HCT116 (cell line): ENCODE results near the gene MMP25. TPM values are rescaled to one million over a fixed set of nuclear protein-coding genes. Genes with fewer than 3 reads are reported as not detected.

Experiments used
- ATAC-seq: fragments of 200-7000 bp; cut with Tn5 transposase; 2 replicates; pipeline ENCODE4 v1.9.1; 2020; ENCODE audit warnings: mild to moderate bottlenecking, moderate library complexity
- BruUV-seq: library from RNA; stranded (reverse); fragments of 400-500 nt; replicated peaks from 2 replicates; lab custom pipeline; 2021; lab: Mats Ljungman, UMichigan
- CTCF ChIA-PET: fragments of 300-600 bp; sonication (Branson Sonifier 250); formaldehyde crosslinking; loops from one replicate; lab custom pipeline; 2021; ENCODE audit warnings: antibody characterized with exemption; lab: Charles Lee
- POLR2A ChIA-PET: fragments of 300-600, 350-600 bp; sonication (Branson Sonifier 250); formaldehyde crosslinking; loops from one replicate; lab custom pipeline; 2021; ENCODE audit warnings: antibody characterized with exemption; lab: Charles Lee
- RAD21 ChIA-PET, 2 experiments: fragments of 300-600 bp; sonication (Branson Sonifier 250); formaldehyde crosslinking; loops; one replicate each; lab custom pipeline; 2023; ENCODE audit warnings: low total read pairs in 2 of 2; ENCODE audit not compliant: uncharacterized antibody in 2 of 2, unreplicated experiment in 2 of 2, low non-redundant PET in 1 of 2; lab: Charles Lee
- DNase-seq: peaks from one replicate; pipeline ENCODE4 v3.0.0-alpha.2; 2010; ENCODE audit warnings: low read depth, low spot score
- H2AFZ ChIP-seq: fragments of 200-600 bp; shearing (Covaris generic), sonication (generic); 2 replicates; pipeline ENCODE4 v1.6.1; 2017; ENCODE audit warnings: low read depth, mixed run types, mixed read lengths, antibody characterized with exemption, low read length; ENCODE audit not compliant: poor library complexity, severe bottlenecking
- H3K27ac ChIP-seq: 2 replicates; pipeline ENCODE4 v1.5.1; 2012; ENCODE audit warnings: low read depth, low read length
- H3K27me3 ChIP-seq: fragments of 200-600 bp; sonication (generic); 2 replicates; pipeline ENCODE4 v1.6.1; 2016; ENCODE audit warnings: mixed run types, low read length, mixed read lengths; ENCODE audit not compliant: insufficient read depth
- H3K36me3 ChIP-seq, 2 experiments: fragments of 200-500 bp in 1 of 2; fragments of 200-600 bp in 1 of 2; sonication (Bioruptor generic) in 1 of 2; sonication (generic) in 1 of 2; 2 replicates each; pipeline versions ENCODE4 v1.5.1 to v1.6.1; 2014 to 2016; ENCODE audit warnings: low read length in 2 of 2, inconsistent platforms in 1 of 2, mixed read lengths in 1 of 2, mixed run types in 1 of 2; ENCODE audit not compliant: insufficient read depth in 2 of 2, control insufficient read depth in 1 of 2
- H3K4me1 ChIP-seq, 2 experiments: fragments of 200-600 bp in 1 of 2; sonication (generic) in 1 of 2; 2 replicates each; pipeline versions ENCODE4 v1.5.1 to v1.6.1; 2012 to 2017; ENCODE audit warnings: low read length in 2 of 2, inconsistent platforms in 1 of 2, mild to moderate bottlenecking in 1 of 2, mixed read lengths in 1 of 2, mixed run types in 1 of 2, moderate library complexity in 1 of 2; ENCODE audit not compliant: insufficient read depth in 2 of 2, control insufficient read depth in 1 of 2
- H3K4me2 ChIP-seq: fragments of 200-600 bp; sonication (generic); 2 replicates; pipeline ENCODE4 v1.6.1; 2017; ENCODE audit warnings: mixed run types, low read length, mixed read lengths
- H3K4me3 ChIP-seq, 2 experiments: fragments of 200-600 bp in 1 of 2; sonication (generic) in 1 of 2; replicated peaks in 1 of 2; 2 replicates each; pipeline ENCODE4 v1.5.1; 2011 to 2016; ENCODE audit warnings: low read length in 2 of 2, control low read depth in 1 of 2, low read depth in 1 of 2, mild to moderate bottlenecking in 1 of 2, mixed read lengths in 1 of 2, mixed run types in 1 of 2
- H3K79me2 ChIP-seq: fragments of 200-600 bp; sonication (generic); 2 replicates; pipeline ENCODE4 v1.6.1; 2017; ENCODE audit warnings: mild to moderate bottlenecking, mixed run types, low read length, moderate library complexity, mixed read lengths; ENCODE audit not compliant: insufficient read depth
- H3K9ac ChIP-seq: fragments of 200-600 bp; sonication (generic); 2 replicates; pipeline ENCODE4 v1.6.1; 2016; ENCODE audit warnings: low read length, mixed read lengths
- H3K9me2 ChIP-seq: fragments of 200-600 bp; sonication (generic), shearing (Covaris generic); 2 replicates; pipeline ENCODE4 v1.6.1; 2017; ENCODE audit warnings: mixed run types, mild to moderate bottlenecking, moderate library complexity; ENCODE audit not compliant: insufficient read depth
- H3K9me3 ChIP-seq, 2 experiments: fragments of 200-500 bp in 1 of 2; fragments of 200-600 bp in 1 of 2; sonication (Bioruptor generic) in 1 of 2; sonication (generic) in 1 of 2; 2 replicates each; pipeline ENCODE4 v1.6.1; 2014 to 2017; ENCODE audit warnings: low read length in 2 of 2, mixed read lengths in 2 of 2, inconsistent platforms in 1 of 2, low read depth in 1 of 2, mild to moderate bottlenecking in 1 of 2, mixed run types in 1 of 2, moderate library complexity in 1 of 2; ENCODE audit not compliant: control insufficient read depth in 1 of 2, insufficient read depth in 1 of 2
- H4K20me1 ChIP-seq: fragments of 200-600 bp; sonication (generic), shearing (Covaris generic); 2 replicates; pipeline ENCODE4 v1.6.1; 2017; ENCODE audit warnings: mixed run types, mild to moderate bottlenecking, moderate library complexity; ENCODE audit not compliant: insufficient read depth
- CEBPB ChIP-seq: IDR thresholded peaks from 2 replicates; pipeline ENCODE4 v1.6.1; 2012; ENCODE audit warnings: low read depth
- EGR1 ChIP-seq: IDR thresholded peaks from 2 replicates; pipeline ENCODE4 v1.6.1; 2012; ENCODE audit warnings: low read depth
- ELF1 ChIP-seq: IDR thresholded peaks from 2 replicates; pipeline ENCODE4 v1.6.1; 2012; ENCODE audit warnings: low read depth, borderline replicate concordance
- EZH2 ChIP-seq: fragments of 200-600 bp; sonication (generic); IDR thresholded peaks from 2 replicates; pipeline ENCODE4 v1.6.1; 2017; ENCODE audit warnings: antibody characterized with exemption, mixed run types
- EZH2phosphoT487 ChIP-seq: fragments of 200-600 bp; IDR thresholded peaks from 2 replicates; pipeline ENCODE4 v1.6.1; 2018; ENCODE audit warnings: antibody characterized with exemption, borderline replicate concordance
- FOSL1 ChIP-seq: IDR thresholded peaks from 2 replicates; pipeline ENCODE4 v1.6.1; 2012; ENCODE audit warnings: low read depth
- JUND ChIP-seq: IDR thresholded peaks from 2 replicates; pipeline ENCODE4 v1.6.1; 2012
- POLR2AphosphoS5 ChIP-seq: IDR thresholded peaks from 2 replicates; pipeline ENCODE4 v1.6.1; 2011; ENCODE audit warnings: mild to moderate bottlenecking, low read depth, low read length, moderate library complexity
- RAD21 ChIP-seq: IDR thresholded peaks from 2 replicates; pipeline ENCODE4 v1.6.1; 2012; ENCODE audit warnings: low read depth, mild to moderate bottlenecking
- SIN3A ChIP-seq: IDR thresholded peaks from 2 replicates; pipeline ENCODE4 v1.6.1; 2012; ENCODE audit warnings: low read depth
- SP1 ChIP-seq: IDR thresholded peaks from 2 replicates; pipeline ENCODE4 v1.6.1; 2012; ENCODE audit warnings: low read depth
- SRF ChIP-seq: IDR thresholded peaks from 2 replicates; pipeline ENCODE4 v1.6.1; 2012; ENCODE audit warnings: low read depth
- TCF7L2 ChIP-seq: IDR thresholded peaks from 2 replicates; pipeline ENCODE4 v1.7.0; 2011; ENCODE audit warnings: borderline replicate concordance, inconsistent platforms; ENCODE audit not compliant: insufficient read depth, insufficient read length; ENCODE audit errors: extremely low read depth
- YY1 ChIP-seq: IDR thresholded peaks from 2 replicates; pipeline ENCODE4 v1.6.1; 2011; ENCODE audit warnings: low read length, low read depth, moderate library complexity, mild to moderate bottlenecking; ENCODE audit not compliant: insufficient replicate concordance; ENCODE audit errors: extremely low read depth
- ZFX ChIP-seq: fragments of 450-650 bp; IDR thresholded peaks from 2 replicates; pipeline ENCODE4 v1.6.1; 2017
- intact Hi-C: fragments of 100-400 bp; cut with micrococcal nuclease; formaldehyde crosslinking; loops from 2 replicates; pipeline ENCODE4 v1.10.0; 2022
- total RNA-seq: library from RNA; stranded (reverse); gene quantifications from one replicate; pipeline ENCODE4 v1.2.1, GENCODE V29; 2021; ENCODE audit not compliant: unreplicated experiment
- TF ChIP-seq, protein P1 (sequence below): IDR thresholded peaks from 2 replicates; pipeline ENCODE4 v1.6.1; 2012
- TF ChIP-seq, protein P2 (sequence below): IDR thresholded peaks from 2 replicates; pipeline ENCODE4 v1.6.1; 2012
- TF ChIP-seq, protein P3 (sequence below): IDR thresholded peaks from 2 replicates; pipeline ENCODE4 v1.6.1; 2012; ENCODE audit warnings: low read depth
- TF ChIP-seq, protein P4 (sequence below): IDR thresholded peaks from 2 replicates; pipeline ENCODE4 v1.6.1; 2011; ENCODE audit warnings: mild to moderate bottlenecking, low read length, moderate library complexity; ENCODE audit not compliant: insufficient replicate concordance; ENCODE audit errors: extremely low read depth
- TF ChIP-seq, protein P5 (sequence below), 3 experiments: fragments of 200-600 bp in 1 of 3; sonication (generic) in 1 of 3; IDR thresholded peaks in 2 of 3; conservative IDR thresholded peaks in 1 of 3; 2 replicates each; pipeline ENCODE4 v1.5.1; 2012 to 2017; ENCODE audit warnings: low read depth in 2 of 3, low read length in 2 of 3, antibody characterized with exemption in 1 of 3, borderline replicate concordance in 1 of 3, control low read depth in 1 of 3, mild to moderate bottlenecking in 1 of 3, mixed read lengths in 1 of 3, mixed run types in 1 of 3, moderate library complexity in 1 of 3; ENCODE audit not compliant: insufficient read depth in 1 of 3

MMP25 gene
- total RNA-seq, 1 experiment from 2014 or later, result 2.5 TPM

DNA sequence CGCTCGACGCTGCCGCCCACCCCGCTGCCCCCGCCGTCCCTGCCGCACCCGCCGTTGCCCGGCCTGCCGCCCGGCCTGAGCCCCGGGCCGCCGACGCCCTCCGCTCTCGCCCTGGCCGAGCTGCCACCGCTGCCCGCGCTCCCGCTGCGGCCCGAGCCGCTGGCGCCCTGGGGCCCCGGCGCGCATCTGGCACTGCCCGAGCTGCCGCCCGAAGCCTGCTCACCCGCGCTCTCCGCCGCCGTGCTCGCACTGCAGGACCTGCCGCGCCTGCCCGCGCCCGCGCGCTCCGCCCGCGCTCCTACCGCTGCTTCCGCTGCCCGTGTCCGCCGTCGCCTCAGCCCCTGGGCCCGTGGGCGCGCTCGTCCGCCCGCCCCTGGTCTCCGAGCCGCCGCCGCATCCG lies 42.0 kb upstream of the MMP25 start:
- H3K27me3 ChIP-seq, result no peaks in the 10 kb centered on the region
- H2AFZ ChIP-seq, result no peak overlapping the region
- H4K20me1 ChIP-seq, result no peaks in the 10 kb centered on the region
- no TSS peak for BruUV-seq
- peak overlapping the region in 1 of 2 experiments; percentile 20; a peak in 1 of 4 replicates for H3K4me3 ChIP-seq
- H3K9me2 ChIP-seq, result no peaks in the 10 kb centered on the region
- no peaks in the 10 kb centered on the region for H3K36me3 ChIP-seq
- intact Hi-C loops, result loop anchor here (2.0 kb wide), 1 partner anchor 20 kb away; the partner anchor contains the start of gene THOC6
- DNase-seq (no peak), ATAC-seq (peak; percentile 31)
- peaks cover 29 to 52% of the 10 kb centered on the region in 2 experiments for H3K4me1 ChIP-seq
- no peak overlapping the region for H3K9ac ChIP-seq
- no peak overlapping the region for H3K4me2 ChIP-seq
- ChIA-PET POLR2A (interaction anchor here (0.8 to 11.4 kb wide), 4 partner anchors 10 to 39 kb away, joined by 3 to 188 read pairs (median 4); partner anchors contain the start of genes CLDN6, HCFC1R1, THOC6 and TNFRSF12A), RAD21 (interaction anchor here (1.0 to 1.4 kb wide), 2 partner anchors 23 to 24 kb away, joined by 4 to 7 read pairs; no protein-coding TSS in a partner anchor), CTCF (interaction anchor here (0.9 to 3.0 kb wide), 4 partner anchors 16 to 28 kb away, joined by 4 to 29 read pairs (median 13); partner anchors contain the start of genes HCFC1R1, THOC6 and TNFRSF12A)
- H3K27ac ChIP-seq, result no peak overlapping the region
- H3K9me3 ChIP-seq, result no peaks in the 10 kb centered on the region
- TF ChIP-seq, protein P1, sequence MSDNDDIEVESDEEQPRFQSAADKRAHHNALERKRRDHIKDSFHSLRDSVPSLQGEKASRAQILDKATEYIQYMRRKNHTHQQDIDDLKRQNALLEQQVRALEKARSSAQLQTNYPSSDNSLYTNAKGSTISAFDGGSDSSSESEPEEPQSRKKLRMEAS, result no peak
- TF ChIP-seq YY1, result no peak
- TF ChIP-seq JUND, result no peak
- no peak for TF ChIP-seq SIN3A
- no peak for TF ChIP-seq EGR1
- TF ChIP-seq, protein P2, sequence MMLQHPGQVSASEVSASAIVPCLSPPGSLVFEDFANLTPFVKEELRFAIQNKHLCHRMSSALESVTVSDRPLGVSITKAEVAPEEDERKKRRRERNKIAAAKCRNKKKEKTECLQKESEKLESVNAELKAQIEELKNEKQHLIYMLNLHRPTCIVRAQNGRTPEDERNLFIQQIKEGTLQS, result no peak
- TF ChIP-seq, protein P3, sequence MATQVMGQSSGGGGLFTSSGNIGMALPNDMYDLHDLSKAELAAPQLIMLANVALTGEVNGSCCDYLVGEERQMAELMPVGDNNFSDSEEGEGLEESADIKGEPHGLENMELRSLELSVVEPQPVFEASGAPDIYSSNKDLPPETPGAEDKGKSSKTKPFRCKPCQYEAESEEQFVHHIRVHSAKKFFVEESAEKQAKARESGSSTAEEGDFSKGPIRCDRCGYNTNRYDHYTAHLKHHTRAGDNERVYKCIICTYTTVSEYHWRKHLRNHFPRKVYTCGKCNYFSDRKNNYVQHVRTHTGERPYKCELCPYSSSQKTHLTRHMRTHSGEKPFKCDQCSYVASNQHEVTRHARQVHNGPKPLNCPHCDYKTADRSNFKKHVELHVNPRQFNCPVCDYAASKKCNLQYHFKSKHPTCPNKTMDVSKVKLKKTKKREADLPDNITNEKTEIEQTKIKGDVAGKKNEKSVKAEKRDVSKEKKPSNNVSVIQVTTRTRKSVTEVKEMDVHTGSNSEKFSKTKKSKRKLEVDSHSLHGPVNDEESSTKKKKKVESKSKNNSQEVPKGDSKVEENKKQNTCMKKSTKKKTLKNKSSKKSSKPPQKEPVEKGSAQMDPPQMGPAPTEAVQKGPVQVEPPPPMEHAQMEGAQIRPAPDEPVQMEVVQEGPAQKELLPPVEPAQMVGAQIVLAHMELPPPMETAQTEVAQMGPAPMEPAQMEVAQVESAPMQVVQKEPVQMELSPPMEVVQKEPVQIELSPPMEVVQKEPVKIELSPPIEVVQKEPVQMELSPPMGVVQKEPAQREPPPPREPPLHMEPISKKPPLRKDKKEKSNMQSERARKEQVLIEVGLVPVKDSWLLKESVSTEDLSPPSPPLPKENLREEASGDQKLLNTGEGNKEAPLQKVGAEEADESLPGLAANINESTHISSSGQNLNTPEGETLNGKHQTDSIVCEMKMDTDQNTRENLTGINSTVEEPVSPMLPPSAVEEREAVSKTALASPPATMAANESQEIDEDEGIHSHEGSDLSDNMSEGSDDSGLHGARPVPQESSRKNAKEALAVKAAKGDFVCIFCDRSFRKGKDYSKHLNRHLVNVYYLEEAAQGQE, result no peak
- TF ChIP-seq SP1, result no peak
- TF ChIP-seq, protein P4, sequence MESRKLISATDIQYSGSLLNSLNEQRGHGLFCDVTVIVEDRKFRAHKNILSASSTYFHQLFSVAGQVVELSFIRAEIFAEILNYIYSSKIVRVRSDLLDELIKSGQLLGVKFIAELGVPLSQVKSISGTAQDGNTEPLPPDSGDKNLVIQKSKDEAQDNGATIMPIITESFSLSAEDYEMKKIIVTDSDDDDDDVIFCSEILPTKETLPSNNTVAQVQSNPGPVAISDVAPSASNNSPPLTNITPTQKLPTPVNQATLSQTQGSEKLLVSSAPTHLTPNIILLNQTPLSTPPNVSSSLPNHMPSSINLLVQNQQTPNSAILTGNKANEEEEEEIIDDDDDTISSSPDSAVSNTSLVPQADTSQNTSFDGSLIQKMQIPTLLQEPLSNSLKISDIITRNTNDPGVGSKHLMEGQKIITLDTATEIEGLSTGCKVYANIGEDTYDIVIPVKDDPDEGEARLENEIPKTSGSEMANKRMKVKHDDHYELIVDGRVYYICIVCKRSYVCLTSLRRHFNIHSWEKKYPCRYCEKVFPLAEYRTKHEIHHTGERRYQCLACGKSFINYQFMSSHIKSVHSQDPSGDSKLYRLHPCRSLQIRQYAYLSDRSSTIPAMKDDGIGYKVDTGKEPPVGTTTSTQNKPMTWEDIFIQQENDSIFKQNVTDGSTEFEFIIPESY, result no peak
- no peak for TF ChIP-seq RAD21
- TF ChIP-seq, protein P5, sequence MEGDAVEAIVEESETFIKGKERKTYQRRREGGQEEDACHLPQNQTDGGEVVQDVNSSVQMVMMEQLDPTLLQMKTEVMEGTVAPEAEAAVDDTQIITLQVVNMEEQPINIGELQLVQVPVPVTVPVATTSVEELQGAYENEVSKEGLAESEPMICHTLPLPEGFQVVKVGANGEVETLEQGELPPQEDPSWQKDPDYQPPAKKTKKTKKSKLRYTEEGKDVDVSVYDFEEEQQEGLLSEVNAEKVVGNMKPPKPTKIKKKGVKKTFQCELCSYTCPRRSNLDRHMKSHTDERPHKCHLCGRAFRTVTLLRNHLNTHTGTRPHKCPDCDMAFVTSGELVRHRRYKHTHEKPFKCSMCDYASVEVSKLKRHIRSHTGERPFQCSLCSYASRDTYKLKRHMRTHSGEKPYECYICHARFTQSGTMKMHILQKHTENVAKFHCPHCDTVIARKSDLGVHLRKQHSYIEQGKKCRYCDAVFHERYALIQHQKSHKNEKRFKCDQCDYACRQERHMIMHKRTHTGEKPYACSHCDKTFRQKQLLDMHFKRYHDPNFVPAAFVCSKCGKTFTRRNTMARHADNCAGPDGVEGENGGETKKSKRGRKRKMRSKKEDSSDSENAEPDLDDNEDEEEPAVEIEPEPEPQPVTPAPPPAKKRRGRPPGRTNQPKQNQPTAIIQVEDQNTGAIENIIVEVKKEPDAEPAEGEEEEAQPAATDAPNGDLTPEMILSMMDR (IDR thresholded peaks at IDR 0.05 in 2 of 3, conservative IDR thresholded peaks at IDR 0.05 in 1 of 3; ENCODE audit: borderline replicate concordance in 1 of 3, insufficient read depth in 1 of 3, low read depth in 2 of 3, low read length in 2 of 3), result no peak
- TF ChIP-seq EZH2, result no peak
- no peak for TF ChIP-seq TCF7L2
- no peak for TF ChIP-seq ZFX
- no peak for TF ChIP-seq SRF
- TF ChIP-seq ELF1, result no peak
- TF ChIP-seq CEBPB, result no peak
- no peak for TF ChIP-seq EZH2phosphoT487
- no peak for TF ChIP-seq POLR2AphosphoS5
- no peak for TF ChIP-seq FOSL1
- H3K79me2 ChIP-seq, result no peaks in the 10 kb centered on the region
